Omental fat pad (tissue), 4 donors: ENCODE results near the gene RAD23B. TPM values are rescaled to one million over a fixed set of nuclear protein-coding genes. Genes with fewer than 3 reads are reported as not detected.

Source experiments
- ATAC-seq: fragments of 150-250 bp; one replicate; pipeline ENCODE4 v1.9.1; 2016; ENCODE audit warnings: mild to moderate bottlenecking, moderate library complexity; ENCODE audit not compliant: low FRiP score
- DNase-seq: peaks from one replicate; pipeline ENCODE4 v3.0.0-alpha.2; 2019; ENCODE audit warnings: low spot score
- CTCF ChIP-seq, 3 donors: fragments of 450-650 bp; IDR thresholded peaks; one replicate each; pipeline ENCODE4 v1.5.1; 2016 to 2017; ENCODE audit warnings: antibody characterized with exemption in 3 of 3, mild to moderate bottlenecking in 3 of 3, moderate library complexity in 2 of 3
- total RNA-seq, 4 donors: library from RNA; depleted of rRNA; stranded (reverse); fragments of >200 nt; gene quantifications; one replicate each; pipeline ENCODE4 v1.1.0, GENCODE V29; 2016

Gene RAD23B
- total RNA-seq, 4 donors from 2014 or later, result 70.3 to 123 (median 101) TPM

GRCh38 chr9:107351382-107352045 lies 68.4 kb downstream of the RAD23B start:
- ATAC-seq, result no peak
- DNase-seq, result no peak
- no peak for TF ChIP-seq CTCF (IDR thresholded peaks at IDR 0.05)

- ATAC-seq (no peak), DNase-seq (no peak)
- TF ChIP-seq CTCF (IDR thresholded peaks at IDR 0.05), result no peak
Measured at GRCh38 chr9:107355394-107355793, 72.3 kb downstream of the RAD23B start.

GRCh38 chr9:107358986-107359385 lies 75.9 kb downstream of the RAD23B start:
- ATAC-seq (no peak), DNase-seq (no peak)
- TF ChIP-seq CTCF (IDR thresholded peaks at IDR 0.05), result no peak

GRCh38 chr9:107360098-107360497 lies 77.0 kb downstream of the RAD23B start:
- ATAC-seq (no peak), DNase-seq (no peak)
- TF ChIP-seq CTCF (IDR thresholded peaks at IDR 0.05), result no peak

GRCh38 chr9:107361816-107362215 lies 78.7 kb downstream of the RAD23B start:
- no peak for TF ChIP-seq CTCF (IDR thresholded peaks at IDR 0.05)
- ATAC-seq, result no peak
- DNase-seq, result no peak

GRCh38 chr9:107363516-107364152 lies 80.6 kb downstream of the RAD23B start:
- TF ChIP-seq CTCF (IDR thresholded peaks at IDR 0.05), result no peak
- DNase-seq (no peak), ATAC-seq (no peak)
